A673 (cell line): ENCODE measurements around the gene TEX35. TPM values are rescaled to one million over a fixed set of nuclear protein-coding genes. Genes with fewer than 3 reads are reported as not detected.

ENCODE experiments used
- Bru-seq: library from RNA; stranded (reverse); fragments of 400-500 nt; gene quantifications from one replicate; lab custom pipeline; 2021; lab: Mats Ljungman, UMichigan
- BruChase-seq, 2 experiments: library from RNA; stranded (reverse); fragments of 400-500 nt; gene quantifications; one replicate each; lab custom pipeline; 2021; lab: Mats Ljungman, UMichigan
- BruUV-seq: library from RNA; stranded (reverse); fragments of 400-500 nt; replicated peaks from 2 replicates; lab custom pipeline; 2021; lab: Mats Ljungman, UMichigan
- CTCF ChIA-PET: fragments of 300-600 bp; sonication (Branson Sonifier 250); formaldehyde crosslinking; loops from one replicate; lab custom pipeline; 2022; ENCODE audit warnings: antibody characterized with exemption; lab: Charles Lee
- POLR2A ChIA-PET: fragments of 300-600 bp; sonication (Branson Sonifier 250); formaldehyde crosslinking; loops from one replicate; lab custom pipeline; 2022; ENCODE audit warnings: antibody characterized with exemption; ENCODE audit not compliant: low non-redundant PET; lab: Charles Lee
- DNase-seq: peaks from one replicate; pipeline ENCODE4 v3.0.0-alpha.2; 2015; ENCODE audit warnings: low spot score
- H3K27ac ChIP-seq: fragments of 200-600 bp; sonication (generic); 2 replicates; pipeline ENCODE4 v1.5.1; 2016; ENCODE audit warnings: mixed run types, low read depth, mild to moderate bottlenecking, mixed read lengths, antibody characterized with exemption, low read length; ENCODE audit not compliant: poor library complexity, severe bottlenecking
- H3K27me3 ChIP-seq: fragments of 200-600 bp; sonication (generic); replicated peaks from 2 replicates; pipeline ENCODE4 v1.6.1; 2017; ENCODE audit warnings: mixed run types, low read depth, mild to moderate bottlenecking, mixed read lengths, antibody characterized with exemption, low read length; ENCODE audit not compliant: insufficient read depth, poor library complexity
- H3K36me3 ChIP-seq: fragments of 200-600 bp; sonication (generic); 2 replicates; pipeline ENCODE4 v1.6.1; 2016; ENCODE audit warnings: mixed run types, mild to moderate bottlenecking, mixed read lengths, antibody characterized with exemption, low read length; ENCODE audit not compliant: insufficient read depth, poor library complexity, severe bottlenecking
- H3K4me1 ChIP-seq: fragments of 200-600 bp; sonication (generic); 2 replicates; pipeline ENCODE4 v1.6.1; 2017; ENCODE audit warnings: mixed run types, mild to moderate bottlenecking, mixed read lengths, antibody characterized with exemption, low read length; ENCODE audit not compliant: insufficient read depth, poor library complexity, severe bottlenecking
- H3K4me3 ChIP-seq: fragments of 200-600 bp; sonication (generic); 2 replicates; pipeline ENCODE4 v1.5.1; 2016; ENCODE audit warnings: low read depth, mixed run types, mild to moderate bottlenecking, mixed read lengths, low read length; ENCODE audit not compliant: poor library complexity, severe bottlenecking
- H3K9me3 ChIP-seq: fragments of 200-600 bp; sonication (generic); 2 replicates; pipeline ENCODE4 v1.6.1; 2016; ENCODE audit warnings: mixed run types, low read depth, mild to moderate bottlenecking, mixed read lengths, antibody characterized with exemption, low read length; ENCODE audit not compliant: poor library complexity, severe bottlenecking
- CTCF ChIP-seq: fragments of 300-800, 200-600 bp; sonication (generic); conservative IDR thresholded peaks from 2 replicates; pipeline ENCODE4 v1.5.1; 2017; ENCODE audit warnings: low read depth, mild to moderate bottlenecking, antibody characterized with exemption, low read length, moderate library complexity, mixed read lengths
- EZH2 ChIP-seq: fragments of 200-600 bp; sonication (generic); IDR thresholded peaks from 2 replicates; pipeline ENCODE4 v1.6.1; 2017; ENCODE audit warnings: borderline replicate concordance, low read depth, mild to moderate bottlenecking, mixed read lengths, antibody characterized with exemption, low read length; ENCODE audit not compliant: poor library complexity, severe bottlenecking
- intact Hi-C: fragments of 100-400 bp; cut with micrococcal nuclease; formaldehyde crosslinking; loops from one replicate; pipeline ENCODE4 v1.10.0; 2022; ENCODE audit not compliant: unreplicated experiment
- long read RNA-seq: library from polyadenylated mRNA; stranded (forward); transcript quantifications from one replicate; pipeline ENCODE4 v2.0.0, GENCODE V29; 2022
- total RNA-seq: library from RNA; stranded (reverse); gene quantifications from 2 replicates; pipeline ENCODE4 v1.2.3, GENCODE V29; 2021

TEX35 gene
- total RNA-seq (0.28 TPM in 1 of 2 replicates, not detected in the other), Bru-seq, nascent RNA (percentile 8 among the genes with signal in this experiment), BruChase-seq, experiment 1, labeled RNA remaining after a 2-hour chase (percentile 8 among the genes with signal in this experiment), BruChase-seq, experiment 2, labeled RNA remaining after a 6-hour chase (percentile 7 among the genes with signal in this experiment)
- long read RNA-seq, result 0 reads

DNA sequence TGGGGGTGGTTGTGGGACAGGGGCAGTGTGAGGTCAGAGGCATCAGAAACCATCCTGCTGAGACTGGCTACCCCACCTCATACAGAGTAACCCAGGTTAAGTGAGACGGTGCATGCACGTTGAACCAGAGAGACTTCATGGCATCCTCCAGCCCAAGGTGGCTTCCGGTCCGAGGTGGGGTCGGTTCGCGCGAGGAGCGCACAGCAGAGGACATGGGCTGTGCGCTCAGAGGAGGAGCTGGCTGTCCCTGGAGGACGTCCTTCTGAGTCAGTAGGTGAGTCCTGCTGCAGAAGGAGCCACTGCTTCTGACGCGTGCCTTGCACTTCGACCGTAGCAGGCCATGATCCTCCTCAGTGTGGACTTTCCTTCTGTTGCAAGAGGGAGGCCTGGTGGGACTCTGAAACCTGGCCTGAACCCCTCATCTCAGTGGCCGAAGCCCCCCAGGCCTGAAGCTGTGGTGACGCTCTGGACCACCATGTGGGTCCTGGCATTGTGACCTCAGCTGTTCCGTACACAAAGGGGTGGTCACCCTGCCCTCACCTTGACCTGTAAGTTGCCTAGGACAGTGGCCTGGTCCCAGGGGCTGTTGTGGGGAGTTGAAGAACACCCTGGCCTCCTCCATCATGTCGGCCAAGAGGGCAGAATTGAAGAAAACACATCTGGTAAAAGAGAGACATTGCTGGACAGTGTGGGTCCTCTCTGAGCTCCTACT, at the start of gene TEX35:
TSS of gene TEX35 (plus strand) at position 544 of the 712 bp plus-strand sequence. CDS start at position 624, 80 bp downstream.
- no peak for DNase-seq
- Histone ChIP-seq H3K27ac (no peak within 1 kb of the TSS), H3K27me3 (no peaks in the 10 kb centered on the region), H3K4me3 (no peak within 1 kb of the TSS), H3K9me3 (no peaks in the 10 kb centered on the region), H3K4me1 (peaks cover 5% of the 10 kb centered on the region), H3K36me3 (no peaks in the 10 kb centered on the region)
- TF ChIP-seq EZH2 (no peak), CTCF (no peak)
- POLR2A ChIA-PET, result no interaction called here
- BruUV-seq, result no TSS peak
- intact Hi-C loops, result no loop called here
- CTCF ChIA-PET, result no interaction called here

DNA sequence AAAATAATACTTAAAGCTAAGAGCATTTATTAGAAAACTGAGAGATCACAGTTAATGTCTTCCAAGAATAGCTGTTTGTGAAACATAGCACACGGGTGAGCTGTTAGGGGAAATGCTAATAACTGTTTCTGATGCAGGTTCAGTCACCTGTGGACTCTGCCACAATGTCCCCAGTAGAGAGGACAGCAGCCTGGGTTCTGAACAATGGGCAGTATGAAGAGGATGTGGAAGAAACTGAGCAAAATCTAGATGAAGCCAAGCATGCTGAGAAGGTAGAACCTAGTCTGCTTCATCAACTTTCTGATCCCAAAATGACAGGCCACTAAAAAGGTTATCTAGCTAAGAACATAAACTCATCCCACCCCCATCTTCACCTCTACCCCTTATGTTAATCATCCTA, 48.8 kb upstream of the TEX35 start:
- no peak overlapping the region for H3K4me3 ChIP-seq
- peaks cover 4% of the 10 kb centered on the region for H3K4me1 ChIP-seq
- BruUV-seq, result no TSS peak
- no peak for DNase-seq
- intact Hi-C loops, result no loop called here
- no peaks in the 10 kb centered on the region for H3K9me3 ChIP-seq
- TF ChIP-seq EZH2 (no peak), CTCF (no peak)
- ChIA-PET POLR2A (no interaction called here), CTCF (no interaction called here)
- no peaks in the 10 kb centered on the region for H3K36me3 ChIP-seq
- no peak overlapping the region for H3K27ac ChIP-seq
- H3K27me3 ChIP-seq, result no peaks in the 10 kb centered on the region

DNA sequence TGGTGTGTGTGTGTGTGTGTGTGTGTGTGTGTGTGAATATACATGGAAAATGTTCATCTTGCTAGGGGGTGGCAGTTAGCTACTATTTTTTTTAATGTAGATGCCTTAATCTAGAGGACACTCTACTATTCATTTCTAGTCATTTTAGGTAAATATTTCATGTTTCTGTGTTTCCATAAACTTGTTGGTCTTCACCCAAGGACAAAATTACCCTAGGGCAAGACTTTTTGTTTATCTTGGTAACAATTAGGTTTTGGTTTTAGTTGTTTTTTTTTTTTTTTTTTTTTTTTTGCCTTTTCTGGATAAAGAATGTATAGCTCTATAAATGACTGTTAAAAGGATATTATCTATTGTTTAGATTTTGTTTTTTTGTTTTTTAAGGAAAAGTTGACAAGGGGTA, 48.3 kb upstream of the TEX35 start:
- no peak for TF ChIP-seq EZH2
- TF ChIP-seq CTCF, result no peak
- POLR2A ChIA-PET, result no interaction called here
- DNase-seq, result no peak
- intact Hi-C loops, result no loop called here
- CTCF ChIA-PET, result no interaction called here
- H3K9me3 ChIP-seq, result no peaks in the 10 kb centered on the region
- no peak overlapping the region for H3K27ac ChIP-seq
- H3K27me3 ChIP-seq, result no peaks in the 10 kb centered on the region
- H3K4me1 ChIP-seq, result peaks cover 4% of the 10 kb centered on the region
- no peak overlapping the region for H3K4me3 ChIP-seq
- H3K36me3 ChIP-seq, result no peaks in the 10 kb centered on the region
- BruUV-seq, result no TSS peak
